HG02642 (cell line): ENCODE results near the gene MCEMP1.

Experiments
- ATAC-seq: cut with Tn5 transposase; IDR thresholded peaks from one replicate; pipeline ENCODE4 v1.9.1; 2021; ENCODE audit warnings: mild to moderate bottlenecking; ENCODE audit not compliant: unreplicated experiment, poor library complexity

Gene MCEMP1

DNA sequence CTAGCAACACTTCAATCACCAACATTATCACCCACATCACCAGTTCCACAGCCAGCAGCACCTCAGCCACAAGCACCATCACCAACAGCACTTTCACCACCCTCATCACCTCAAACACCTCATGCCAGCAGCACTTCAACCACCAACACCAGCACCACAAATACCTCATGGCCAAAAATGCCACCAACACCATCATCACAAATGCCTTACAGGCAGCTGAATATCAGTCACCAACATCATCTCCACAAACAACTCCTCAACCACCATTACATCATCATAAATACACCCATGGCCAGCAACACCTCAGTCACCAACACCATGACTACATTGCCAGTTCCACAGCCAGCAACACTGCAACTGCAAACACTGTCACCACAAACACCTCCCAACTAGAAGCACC, 14.6 kb downstream of the MCEMP1 start:
- ATAC-seq, result no peak

DNA sequence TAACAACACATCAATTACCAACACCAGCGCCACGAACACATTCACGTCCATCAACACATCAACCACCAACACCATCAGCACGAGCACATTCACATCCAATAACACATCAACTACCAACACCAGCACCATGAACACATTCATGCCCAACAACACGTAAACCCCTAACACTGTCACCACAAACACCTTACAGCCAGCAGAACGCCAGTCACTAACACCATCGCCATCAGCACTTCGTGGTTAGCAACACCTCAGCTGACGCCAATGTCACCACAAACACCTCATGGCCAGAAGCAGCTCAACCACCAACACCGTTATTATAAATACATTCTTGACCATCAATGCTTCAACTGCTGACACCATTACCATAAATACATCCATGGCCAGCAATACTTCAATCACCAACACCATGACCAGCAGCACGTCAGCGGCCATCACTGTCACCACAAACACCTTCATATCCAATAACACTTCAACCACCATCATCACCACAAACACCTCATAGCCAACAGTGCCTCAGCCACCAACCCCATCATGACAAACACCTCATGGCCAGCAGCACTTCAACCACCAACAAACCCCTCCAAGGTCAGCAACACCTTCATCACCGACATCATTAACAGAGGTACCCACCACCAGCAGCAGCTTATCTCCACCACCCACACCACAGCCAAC, 15.7 kb downstream of the MCEMP1 start:
- no peak for ATAC-seq

DNA sequence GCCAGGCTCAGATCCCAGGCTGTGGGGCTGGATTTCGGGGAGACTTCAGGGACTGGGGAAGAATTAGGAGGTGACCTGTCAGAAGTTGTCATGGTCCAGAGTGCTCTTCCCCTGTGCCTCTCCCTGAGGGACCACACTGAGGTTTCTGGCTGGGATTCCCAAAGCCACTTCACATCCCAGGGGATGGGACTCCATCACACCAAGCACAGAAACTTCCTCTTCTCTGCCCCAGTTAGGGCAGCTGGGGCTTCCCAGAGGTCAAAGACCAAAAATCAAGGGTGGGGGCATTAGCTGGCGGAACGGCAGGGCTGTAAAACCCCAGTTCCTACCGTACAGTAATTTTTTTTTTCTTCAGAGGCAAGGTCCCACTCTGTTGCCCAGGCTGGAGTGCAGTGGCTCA, 17.6 kb downstream of the MCEMP1 start:
- ATAC-seq, result no peak

DNA sequence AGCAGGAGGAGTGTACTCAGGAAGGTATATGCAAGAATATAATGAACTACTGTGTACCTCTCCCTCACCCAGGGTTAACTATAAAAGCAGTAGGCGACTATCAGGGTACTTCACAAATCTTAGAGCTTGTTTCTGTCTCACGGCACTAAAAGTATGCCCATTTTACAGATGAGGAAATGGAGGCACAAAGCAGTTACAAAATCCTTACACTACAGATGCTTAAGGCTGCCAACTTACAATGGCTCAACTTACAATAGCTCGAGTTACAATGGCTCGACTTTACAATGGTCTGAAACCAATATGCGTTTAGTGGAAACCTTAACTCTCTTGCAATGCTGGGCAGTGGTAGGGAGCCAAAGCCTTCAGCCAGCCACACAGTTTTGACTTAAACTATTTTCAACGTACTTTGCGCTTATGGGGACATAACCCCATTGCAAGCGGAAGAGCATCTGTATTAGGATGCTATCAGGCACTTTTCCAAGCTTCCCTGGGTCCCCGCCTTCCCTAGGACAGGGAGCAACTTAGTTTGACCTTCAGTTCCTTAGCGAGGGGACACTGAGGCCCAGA, 20.9 kb downstream of the MCEMP1 start:
- ATAC-seq, result no peak

DNA sequence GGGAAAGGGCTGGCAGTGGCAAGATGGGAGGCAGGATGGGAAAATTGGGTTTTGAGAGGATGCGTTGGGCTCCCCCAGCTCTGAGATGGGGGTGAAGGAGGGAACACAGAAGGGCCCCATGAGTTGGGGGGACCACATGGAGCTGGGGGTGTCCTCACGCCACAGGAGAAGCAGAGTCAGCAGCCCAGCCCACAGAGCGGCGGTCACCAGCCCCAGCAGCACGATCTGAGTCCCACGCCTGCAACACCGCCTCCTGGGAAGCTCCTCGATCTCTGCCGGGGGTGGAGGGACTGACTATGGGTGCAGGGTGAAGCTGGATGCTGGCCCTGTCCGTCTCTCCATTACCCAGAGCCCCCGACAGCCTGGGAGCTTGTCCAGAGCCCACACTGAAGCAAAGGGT, 21.7 kb downstream of the MCEMP1 start:
- no peak for ATAC-seq

DNA sequence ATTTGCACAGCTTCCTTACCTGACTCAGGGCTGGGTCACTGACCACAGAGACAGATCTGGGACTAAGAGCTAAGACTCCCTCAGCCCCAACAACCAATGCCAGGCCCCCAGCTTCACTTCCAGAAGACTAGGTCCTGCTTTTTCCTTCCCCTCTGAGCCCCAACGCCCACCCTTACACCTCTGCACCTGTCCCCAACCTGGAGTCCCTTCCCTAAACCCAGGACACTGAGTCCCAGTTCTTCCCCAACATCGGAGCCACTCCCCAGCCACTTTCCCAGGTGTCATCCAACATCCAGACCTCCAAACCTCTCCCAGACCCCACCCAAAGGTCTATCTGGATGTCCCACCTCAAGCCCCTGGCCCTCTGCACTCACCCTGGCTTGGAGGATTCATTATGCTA, 22.1 kb downstream of the MCEMP1 start:
- ATAC-seq, result no peak

DNA sequence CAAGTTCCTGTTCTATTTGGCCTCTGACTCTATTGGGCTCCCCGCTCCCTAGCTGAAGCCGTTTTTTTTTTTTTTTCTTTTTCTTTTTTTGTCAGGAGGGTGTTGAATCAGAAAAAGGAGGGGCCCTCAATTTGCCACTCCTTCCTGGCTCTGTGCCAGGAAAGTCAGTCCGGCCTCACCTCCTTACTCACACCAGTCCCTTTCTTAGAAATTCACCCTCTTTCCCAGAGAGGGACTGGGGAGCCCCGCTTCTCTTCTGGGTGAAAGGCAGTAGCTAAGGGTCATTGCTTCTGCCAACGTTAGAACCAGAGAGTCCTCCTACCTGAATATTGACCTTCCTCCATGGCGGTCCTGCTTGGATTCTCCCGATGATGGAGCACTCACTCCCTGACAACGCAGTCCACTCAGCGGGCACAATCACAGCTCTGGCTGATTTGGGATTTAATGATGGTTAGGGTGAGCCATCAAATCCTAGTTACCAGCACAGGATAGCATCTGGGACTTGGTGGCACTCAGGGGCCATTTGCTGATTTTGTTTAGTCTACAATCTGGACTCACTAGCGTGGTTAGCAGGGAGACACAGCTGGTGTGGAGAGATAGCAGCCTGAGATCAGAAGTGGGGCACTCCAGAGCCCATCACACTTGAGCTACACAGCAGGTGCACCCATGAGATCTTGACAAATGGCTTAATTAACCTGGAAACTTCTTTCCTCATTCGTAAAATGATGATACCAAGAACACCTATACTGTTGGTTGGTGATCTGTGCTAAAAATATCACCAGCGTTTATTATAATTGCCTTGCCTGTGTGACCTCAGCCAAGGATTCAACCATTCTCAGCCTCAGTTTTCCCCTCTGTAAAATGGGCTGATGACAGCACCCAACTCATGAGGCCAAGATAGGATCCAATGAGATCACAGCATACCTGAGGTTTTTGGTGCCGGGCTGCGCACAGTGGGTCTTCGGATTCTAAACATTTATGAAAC, 22.8 kb downstream of the MCEMP1 start:
- ATAC-seq, result no peak

DNA sequence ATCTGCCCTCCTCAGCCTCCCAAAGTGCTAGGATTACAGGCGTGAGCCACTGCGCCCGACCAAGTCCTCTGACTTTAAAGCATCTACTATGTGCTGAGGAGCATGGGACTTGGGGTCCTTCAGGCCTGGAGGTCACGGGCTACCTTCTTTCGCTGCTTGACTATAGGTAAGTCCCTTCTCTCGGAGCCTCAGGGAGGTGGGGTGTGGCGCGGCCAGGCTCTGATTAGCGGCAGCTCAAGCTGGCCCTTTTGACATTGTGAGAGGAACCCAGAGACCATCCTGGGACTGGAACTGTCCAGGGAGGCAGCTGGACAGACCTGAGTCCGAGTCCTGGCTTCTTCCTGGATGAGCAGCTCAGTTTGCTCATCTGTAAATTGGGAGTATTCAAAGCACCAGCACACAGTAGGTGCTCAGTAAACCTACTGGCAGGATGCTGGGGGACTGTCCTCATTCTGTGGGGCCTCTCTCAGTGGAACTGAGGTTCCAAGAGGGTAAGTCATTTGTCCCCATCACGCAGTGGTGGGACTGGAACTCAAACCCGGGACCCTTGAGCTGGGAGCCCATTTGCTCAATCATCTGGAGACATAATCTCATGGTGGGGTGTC, 24.3 kb downstream of the MCEMP1 start:
- ATAC-seq, result no peak

DNA sequence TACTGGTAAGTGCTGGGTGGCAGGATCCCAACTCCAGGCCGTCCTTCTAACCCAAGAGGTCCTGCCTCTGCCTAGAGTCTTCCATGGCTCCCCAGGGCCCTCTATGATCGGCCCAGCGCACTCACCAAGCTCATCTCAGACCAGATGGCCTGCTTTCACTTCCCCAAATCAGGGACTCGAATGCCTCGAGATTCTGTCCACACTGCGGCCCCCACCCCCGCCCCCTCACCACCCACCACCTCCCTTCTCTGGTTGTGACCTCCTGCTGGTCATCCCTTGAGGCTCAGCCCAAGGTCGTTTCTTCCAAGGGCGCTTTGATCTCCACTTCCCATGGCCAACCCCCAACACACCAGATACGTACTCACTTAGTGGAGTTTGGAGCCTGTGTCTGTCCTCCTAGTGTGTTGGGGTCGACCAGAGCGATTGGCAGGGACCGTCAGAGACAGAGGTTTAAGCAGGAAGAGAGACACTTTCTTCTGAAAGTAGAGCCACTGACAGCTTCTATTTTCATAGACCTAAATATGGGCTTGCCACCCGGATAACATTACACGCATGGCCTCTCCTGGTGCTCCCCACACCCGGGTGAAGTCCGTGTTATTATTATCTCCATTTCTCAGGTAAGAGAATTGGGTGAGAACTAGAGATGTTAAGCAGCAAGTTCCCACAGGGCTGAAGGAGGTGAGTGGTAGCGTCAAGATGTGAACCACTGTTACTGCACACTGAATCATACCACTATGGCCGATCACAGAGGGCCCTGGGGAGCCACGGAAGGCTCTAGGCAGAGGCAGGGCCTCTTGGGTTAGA, 25.0 kb downstream of the MCEMP1 start, which contains the start of gene FCER2:
Gene FCER2 (minus strand): TSS at position 478 of the 804 bp plus-strand sequence. CDS start 2,371 bp downstream, outside the sequence.
- ATAC-seq, result peak; percentile 55

DNA sequence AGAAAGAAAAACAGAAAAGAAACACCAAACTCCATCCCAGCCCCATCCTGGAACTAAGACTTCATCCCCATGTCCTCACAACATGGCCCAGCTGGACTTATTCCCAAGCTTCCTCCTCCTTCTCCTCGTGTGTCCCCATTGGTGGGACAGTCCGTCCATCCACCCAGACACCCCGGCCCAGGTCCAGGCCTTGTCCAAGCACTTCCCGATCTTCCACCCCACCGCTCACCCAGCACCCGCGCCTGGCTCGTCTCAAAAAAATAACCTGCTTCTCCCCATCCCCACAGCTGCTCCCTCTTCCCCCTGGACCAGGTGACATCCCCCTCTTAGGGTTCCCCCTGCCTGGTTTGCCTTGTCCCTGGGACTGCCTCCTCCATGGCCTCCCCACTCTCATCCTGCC, 26.4 kb downstream of the MCEMP1 start:
- ATAC-seq, result no peak

DNA sequence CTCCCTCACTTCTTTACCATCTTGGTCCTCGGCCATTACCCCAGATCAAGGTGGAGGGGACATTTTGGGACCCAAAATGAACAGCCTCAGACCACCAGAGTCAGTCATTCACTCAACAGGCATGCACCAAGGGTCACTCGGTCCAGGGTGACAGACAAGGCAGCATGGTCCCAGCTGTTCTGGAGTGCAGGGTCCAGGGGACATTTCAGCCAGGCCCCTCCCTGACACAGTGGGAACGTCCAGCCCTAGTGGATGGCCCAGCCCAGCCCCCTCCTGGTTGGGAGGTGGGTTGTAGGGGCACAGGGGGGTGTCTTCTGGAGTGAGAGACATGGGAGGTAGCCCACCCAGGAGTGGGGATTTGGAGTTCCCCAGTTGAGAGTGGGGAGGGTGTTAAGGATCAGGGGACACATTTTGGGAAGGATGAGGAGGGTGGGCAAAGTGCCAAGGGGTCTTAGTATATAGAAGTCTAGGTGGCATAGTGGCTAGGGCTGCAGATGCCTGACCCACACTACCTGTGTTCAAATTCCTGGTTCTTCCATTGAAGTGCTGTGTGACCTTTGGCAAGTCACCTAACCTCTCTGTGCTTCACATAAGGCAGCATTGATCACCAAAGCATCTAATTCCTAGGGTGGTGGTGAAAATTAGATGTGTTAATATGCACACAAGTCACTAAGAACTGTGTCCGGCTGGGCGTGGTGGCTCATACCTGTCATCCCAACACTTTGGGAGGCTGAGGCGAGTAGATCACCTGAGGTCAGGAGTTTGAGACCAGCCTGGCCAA, 27.6 kb downstream of the MCEMP1 start:
- ATAC-seq, result no peak

DNA sequence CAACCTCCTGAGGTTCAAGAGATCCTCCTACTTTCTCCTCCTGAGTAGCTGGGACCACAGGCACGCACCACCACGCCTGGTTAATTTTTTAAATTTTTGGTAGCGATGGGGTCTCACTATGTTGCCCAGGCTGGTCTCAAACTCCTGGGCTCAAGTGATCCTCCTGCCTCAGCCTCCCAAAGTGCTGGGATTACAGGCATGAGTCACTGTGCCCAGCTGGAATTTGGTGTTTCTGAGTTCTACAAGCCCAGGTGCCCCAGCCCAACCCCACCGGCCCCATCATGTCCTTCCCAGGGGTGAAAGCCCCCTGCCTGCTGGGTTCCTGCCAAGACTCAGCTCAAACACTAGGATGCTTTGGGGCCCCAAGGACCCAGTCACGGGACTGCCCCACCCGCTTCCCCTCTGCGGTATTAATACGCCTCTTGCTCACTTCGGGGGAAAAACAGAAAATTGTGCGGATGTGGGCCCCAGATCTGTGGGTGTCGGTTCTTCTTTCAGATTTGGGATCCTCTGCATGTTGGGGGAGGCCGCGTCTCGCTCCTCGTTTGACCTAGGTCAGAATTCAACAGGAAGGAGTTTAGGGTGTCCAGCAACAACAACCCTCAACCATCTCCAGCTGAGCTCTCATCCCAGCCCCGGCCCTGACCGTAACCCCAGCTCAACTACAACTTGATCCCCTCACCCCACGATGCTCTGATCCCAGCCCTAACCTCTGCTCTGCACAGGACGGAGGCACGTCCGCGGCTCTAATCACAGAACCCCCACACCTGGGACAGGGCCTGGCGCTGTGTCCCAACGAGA, 28.7 kb downstream of the MCEMP1 start:
- ATAC-seq, result peak; percentile 48

DNA sequence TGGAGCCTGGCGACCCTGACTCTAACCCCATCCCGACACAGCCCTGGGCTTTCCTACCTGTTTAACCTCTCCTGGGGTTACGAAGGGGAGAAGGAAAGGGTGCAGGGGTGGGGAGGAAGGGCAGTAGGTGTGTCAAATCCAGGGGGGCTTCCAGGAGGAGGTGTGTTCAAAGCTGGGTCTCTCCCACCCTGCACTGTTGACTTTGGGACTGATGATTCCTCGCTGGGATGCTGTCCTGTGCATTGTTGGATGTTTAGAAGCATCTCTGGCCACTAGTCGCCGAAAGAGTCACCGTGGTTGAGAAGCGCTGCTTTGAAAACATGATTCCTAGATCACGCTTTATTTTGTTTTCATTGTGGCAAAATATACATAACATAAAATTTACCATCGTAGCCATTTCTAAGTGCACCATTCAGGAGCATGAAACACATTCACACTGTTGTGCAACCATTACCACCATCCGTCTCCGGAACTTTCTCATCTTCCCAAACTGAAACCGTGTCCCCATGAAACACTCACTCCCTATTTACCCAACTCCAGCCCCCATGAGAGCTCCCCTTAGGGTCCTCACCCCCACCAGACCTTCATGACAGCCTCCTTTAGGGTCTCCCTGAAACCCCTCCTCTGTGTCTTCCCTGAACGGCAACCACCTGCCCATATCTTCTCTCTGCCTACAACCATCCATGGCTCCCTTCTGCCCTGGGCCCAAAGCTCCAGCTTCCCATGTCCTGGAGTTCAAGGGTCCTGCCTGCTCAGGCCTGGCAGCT, 29.5 kb downstream of the MCEMP1 start:
- ATAC-seq, result no peak

DNA sequence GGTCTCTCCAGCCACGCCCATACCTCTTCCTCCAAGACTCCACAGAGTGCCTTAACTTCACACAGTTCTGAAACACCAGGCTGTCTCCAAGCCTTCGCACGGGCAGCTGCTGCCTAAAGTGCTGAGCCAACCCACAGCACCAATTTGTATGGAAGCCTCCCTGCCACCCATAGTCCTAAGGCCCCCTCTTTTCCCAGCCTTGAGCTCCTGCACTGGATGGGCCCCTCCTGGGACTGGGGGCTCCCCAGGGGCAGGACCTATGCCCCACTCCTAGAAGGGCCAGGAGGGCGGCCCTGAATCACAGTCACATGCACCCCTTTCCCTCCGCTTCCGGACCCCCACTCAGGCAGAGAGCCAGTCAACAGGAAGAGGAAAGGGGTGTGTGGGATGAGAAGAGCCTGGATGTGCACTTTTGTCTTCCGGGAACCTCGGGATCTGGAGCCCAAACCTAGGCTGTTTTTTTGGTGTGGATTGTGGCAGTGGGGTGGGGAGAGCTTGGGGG, 30.1 kb downstream of the MCEMP1 start:
- ATAC-seq, result no peak

DNA sequence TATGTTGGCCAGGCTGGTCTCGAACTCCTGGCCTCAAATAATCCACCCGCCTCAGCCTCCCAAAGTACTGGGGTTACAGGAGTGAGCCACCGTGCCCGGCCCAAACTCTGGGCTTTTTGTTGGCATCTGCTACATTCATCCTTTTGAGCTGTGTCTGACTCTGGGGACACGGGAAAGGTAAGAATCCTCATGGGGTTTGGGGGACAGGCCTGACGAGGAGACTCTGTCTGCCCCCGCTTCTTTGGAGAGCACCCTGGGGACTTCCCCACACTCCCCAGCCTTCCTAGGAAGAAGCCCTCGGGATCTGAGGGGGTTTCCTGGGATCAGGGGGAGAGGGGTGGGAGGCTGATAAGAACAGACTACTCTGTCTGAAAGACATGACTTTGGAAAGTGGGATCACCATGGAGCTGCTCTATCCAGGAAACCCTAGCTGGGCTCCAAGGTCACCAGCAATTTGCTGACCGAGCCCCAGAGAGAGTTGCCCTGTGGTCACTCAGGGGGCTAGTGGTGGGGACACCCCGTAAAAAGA, 33.1 kb downstream of the MCEMP1 start:
- ATAC-seq, result no peak

DNA sequence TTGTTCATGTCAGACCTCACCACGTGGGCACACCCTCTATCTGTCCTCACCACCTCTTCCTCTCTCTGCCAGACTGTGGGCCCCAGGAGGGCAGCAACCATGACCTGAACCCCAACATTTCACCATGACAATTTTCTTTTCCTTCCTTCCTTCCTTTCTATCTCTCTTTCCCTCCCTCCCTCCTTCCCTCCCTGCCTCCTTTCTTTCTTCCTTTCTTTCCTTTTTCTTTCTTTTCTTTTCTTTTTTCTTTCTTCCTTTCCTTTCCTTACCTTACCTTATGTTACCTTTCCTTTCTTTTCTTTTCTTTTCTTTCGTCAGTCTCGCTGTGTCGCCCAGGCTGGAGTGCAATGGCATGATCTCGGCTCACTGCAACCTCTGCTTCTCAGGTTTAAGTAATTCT, 33.7 kb downstream of the MCEMP1 start:
- no peak for ATAC-seq

DNA sequence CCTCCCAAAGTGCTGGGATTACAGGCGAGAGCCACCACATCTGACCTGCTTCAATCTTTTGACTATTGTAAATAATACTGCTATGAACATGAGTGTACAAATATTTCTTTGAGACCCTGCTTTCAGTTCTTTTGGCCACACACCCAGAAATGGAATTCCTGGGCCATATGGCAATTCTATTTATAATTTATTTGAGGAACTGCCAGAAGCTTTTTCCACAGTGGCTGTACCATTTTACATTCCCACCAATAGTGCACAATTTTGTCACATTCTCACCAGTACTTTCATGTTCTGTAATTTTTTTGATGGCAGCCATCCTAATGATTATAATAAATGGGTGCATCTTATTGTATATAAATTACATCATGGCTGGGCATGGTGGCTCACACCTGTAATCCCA, 38.8 kb downstream of the MCEMP1 start:
- no peak for ATAC-seq
